Measurements from ENCODE around the gene PSMB8.
"Not testable (repeated sequence)": the region's sequence is repeated elsewhere in the genome, so short reads cannot be mapped to it uniquely, and the experiment has no call there.

Gene PSMB8

GRCh38 chr6:32843979-32844838 is at the start of gene PSMB8:
PSMB8 (minus strand) TSS chr6:32844047; CDS start chr6:32843996, 51 bp downstream.
- DNase-seq (ENCODE audit: low spot score): peak; percentile 73

GRCh38 chr6:32890831-32891230 is 47.0 kb upstream of the PSMB8 start:
- no peak for DNase-seq (ENCODE audit: low spot score)

GRCh38 chr6:32889533-32889932 is 45.7 kb upstream of the PSMB8 start:
- no peak for DNase-seq (ENCODE audit: low spot score)

GRCh38 chr6:32888576-32888975 is 44.7 kb upstream of the PSMB8 start:
- DNase-seq (ENCODE audit: low spot score): no peak

- DNase-seq (ENCODE audit: low spot score): no peak
Measured at GRCh38 chr6:32887616-32888015, 43.8 kb upstream of the PSMB8 start.

DNA sequence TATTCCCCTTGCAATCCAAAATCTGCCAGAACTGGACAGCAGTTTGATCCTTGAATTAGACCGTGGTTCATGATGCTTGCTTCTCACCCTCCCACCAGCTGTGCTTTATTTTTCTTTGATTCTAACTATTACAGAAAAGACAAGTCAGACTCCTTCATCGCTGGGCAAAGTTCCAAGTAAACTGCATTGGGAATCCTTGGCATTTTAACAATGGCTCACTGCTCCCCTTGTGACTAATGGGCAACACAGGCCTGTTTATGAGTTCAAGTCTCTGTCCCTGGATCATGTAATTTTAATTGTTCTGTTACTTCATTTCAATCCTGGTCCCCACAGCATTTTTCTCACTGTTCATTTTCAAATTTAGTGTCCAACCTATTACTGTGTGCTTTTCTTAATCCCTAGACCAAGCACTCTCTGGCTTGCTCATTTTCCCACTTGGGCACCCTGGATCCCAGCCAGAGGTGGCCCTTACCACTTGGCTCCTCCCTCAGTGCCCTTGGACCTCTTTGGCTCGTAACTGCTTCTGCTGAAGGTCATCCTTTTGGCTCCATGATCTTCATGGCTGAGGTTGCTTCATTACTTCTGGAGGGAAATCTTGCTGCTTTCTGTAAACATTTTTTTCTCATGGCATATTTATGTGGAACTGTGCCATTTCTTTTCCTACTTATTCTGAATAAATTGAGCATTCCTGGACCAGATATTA is 43.0 kb upstream of the PSMB8 start:
- DNase-seq (ENCODE audit: low spot score): peak; percentile 44

GRCh38 chr6:32885698-32886286 is 41.9 kb upstream of the PSMB8 start:
- peak; percentile 70 for DNase-seq (ENCODE audit: low spot score)

- DNase-seq (ENCODE audit: low spot score): no peak
Measured at GRCh38 chr6:32883789-32884188, 39.9 kb upstream of the PSMB8 start.

- peak; percentile 10 for DNase-seq (ENCODE audit: low spot score)
Measured at GRCh38 chr6:32882879-32883250, 39.0 kb upstream of the PSMB8 start.

- not testable (repeated sequence) for DNase-seq (ENCODE audit: low spot score)
Measured at GRCh38 chr6:32880962-32881361, 37.1 kb upstream of the PSMB8 start.

DNA sequence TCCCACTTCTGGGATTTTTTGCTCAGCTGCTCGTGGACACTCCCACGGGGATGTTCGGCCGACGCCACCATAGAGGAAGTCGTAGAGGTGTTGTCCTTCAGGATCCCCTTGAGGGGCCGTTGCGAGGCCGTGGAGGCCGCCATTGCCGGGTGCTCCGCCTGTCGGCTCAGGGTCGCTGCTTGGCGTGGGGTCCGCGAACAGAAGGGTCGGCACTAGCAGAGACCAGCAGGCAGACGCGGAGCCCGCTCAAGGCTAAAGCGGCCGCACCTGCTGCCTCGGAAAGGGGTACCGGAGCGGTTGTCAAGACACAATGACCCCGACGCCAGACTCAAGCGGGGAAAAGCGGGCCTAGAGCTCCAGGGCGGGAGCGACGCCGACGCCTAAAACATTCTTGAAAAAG is 35.8 kb upstream of the PSMB8 start:
- DNase-seq (ENCODE audit: low spot score): no peak

GRCh38 chr6:32876603-32877002 is 32.8 kb upstream of the PSMB8 start:
- no peak for DNase-seq (ENCODE audit: low spot score)

- not testable (repeated sequence) for DNase-seq (ENCODE audit: low spot score)
Measured at GRCh38 chr6:32873947-32874346, 30.1 kb upstream of the PSMB8 start.

GRCh38 chr6:32868257-32868788 is 24.5 kb upstream of the PSMB8 start:
- peak; percentile 72 for DNase-seq (ENCODE audit: low spot score)

DNA sequence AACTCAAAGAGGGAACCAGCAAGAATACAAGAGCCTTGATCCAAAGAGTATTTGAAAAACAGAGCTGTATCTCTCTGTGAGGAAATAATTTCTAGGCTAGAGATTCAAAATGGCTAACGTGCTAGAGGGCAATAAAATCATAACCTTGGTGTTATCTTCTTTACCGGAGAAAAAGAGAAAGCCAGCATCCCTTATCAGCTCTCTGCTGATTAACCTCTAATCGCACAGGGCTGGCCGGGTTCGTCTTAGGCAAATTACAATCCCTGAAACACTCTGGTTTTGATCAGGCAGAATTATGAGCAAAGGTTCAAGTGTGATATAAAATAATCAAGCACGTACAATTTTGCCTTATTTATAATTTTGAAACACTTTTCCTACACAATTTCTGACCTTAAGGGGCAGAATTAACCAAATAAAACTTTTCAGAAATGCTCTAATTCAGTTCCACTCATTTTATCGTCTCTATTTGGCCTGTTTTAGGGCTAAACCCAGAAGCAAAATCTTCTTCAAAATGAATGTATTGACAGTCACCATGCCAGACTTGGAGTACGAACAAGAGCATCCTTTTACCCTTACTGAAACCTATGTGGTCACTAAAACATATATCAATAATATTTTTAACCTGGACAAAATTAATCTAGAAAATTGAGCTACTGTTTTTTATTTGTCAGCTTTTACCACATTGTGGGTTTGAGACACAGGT is 23.9 kb upstream of the PSMB8 start:
- DNase-seq (ENCODE audit: low spot score): no peak

DNA sequence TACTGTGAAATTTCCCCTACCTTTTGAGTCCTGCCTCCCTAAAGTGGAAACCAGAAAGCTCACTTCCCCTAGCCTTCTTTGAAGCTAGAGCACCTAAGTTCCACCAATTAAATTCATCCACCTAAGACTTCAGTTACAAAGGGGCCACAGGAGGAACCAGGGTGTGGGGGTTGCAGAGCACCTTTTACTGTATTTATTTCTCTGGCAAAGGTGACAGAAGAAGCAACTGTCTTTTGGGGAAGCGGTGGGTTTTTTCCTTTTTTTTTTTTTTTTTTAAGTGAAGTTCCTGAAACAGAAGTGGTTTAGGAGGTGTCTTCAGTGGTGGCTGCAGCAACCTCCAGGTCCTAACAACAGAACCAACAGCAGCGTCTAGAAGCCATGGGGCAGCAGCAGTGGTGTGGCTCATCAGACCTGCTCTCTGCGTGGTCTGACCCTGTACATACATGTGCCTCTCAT is 23.2 kb upstream of the PSMB8 start:
- no peak for DNase-seq (ENCODE audit: low spot score)

DNA sequence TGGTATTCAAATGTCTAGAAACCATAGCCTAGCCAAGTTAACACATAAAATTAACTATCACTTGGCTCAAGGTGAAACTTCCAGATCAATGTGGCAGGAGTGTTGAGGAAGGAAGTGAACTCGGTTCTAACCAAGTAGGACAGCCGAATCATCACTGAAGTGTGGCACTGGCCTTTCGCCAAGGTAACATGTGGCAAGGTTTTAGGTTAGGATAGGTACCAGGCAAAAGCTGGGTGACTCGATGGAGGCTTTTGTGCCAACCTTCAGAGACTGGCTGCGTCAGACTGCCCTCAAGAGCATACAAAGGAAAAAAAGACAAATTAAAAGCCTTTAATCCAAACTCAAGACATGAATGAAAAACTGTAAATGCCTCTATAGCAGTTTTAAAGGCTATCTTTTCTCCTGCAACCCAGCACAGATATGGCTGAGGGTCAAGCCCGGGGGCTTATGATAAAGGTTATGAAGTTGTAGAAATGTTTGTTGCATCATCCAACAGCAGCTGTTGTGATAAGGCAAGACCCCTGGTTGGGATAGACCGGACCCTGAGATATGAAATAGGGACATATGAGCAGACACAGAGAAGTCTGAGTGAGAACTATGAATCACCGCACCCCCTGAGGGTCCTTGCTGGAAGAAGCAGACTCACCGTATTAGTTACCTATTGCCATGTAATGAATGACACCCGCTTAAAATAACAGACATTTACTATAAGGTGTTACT is 22.0 kb upstream of the PSMB8 start:
- DNase-seq (ENCODE audit: low spot score): no peak

- DNase-seq (ENCODE audit: low spot score): no peak
Measured at GRCh38 chr6:32862725-32863124, 18.9 kb upstream of the PSMB8 start.

DNA sequence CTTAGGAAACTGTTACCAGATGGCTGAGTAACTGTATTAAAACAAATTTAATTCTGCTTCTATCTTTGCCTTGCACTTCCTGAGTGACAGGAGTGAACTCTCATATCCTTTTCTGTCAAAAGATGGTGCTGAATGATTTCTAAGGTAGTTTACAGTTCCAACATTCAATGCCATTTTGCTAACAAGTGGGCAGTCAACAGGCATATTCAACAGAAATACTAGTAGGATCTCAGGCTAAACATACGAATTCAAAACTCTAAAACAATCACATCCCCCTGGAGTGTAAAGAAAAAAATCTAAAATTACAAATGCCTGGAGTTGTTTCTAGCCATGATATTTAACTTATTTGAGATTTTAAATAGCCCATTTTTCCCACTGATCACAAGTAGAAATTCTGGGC is 16.8 kb upstream of the PSMB8 start:
- DNase-seq (ENCODE audit: low spot score): no peak

GRCh38 chr6:32858194-32858593 is 14.3 kb upstream of the PSMB8 start:
- no peak for DNase-seq (ENCODE audit: low spot score)

GRCh38 chr6:32857156-32857891 is 13.5 kb upstream of the PSMB8 start:
- DNase-seq (ENCODE audit: low spot score): no peak

Measured in kidney capillary endothelial cell (primary cell).